ENCODE measurements around the gene PDYN.

PDYN gene

GRCh38 chr20:1934721-1935573, 58.9 kb downstream of the PDYN start:
- TF ChIP-seq CTCF (IDR thresholded peaks at IDR 0.05; ENCODE audit: low read depth, low read length, poor library complexity, severe bottlenecking) (no peak), EZH2phosphoT487 (IDR thresholded peaks at IDR 0.05; ENCODE audit: borderline replicate concordance, low read length) (no peak)
- Histone ChIP-seq H4K20me1 (ENCODE audit: control insufficient read depth, insufficient read depth, low read depth, low read length) (0 out of 2 replicates have a peak, but pooled peaks cover 3% of the 10 kb centered on the region), H3K4me2 (ENCODE audit: low read length) (no peak overlapping the region), H3K27me3 (ENCODE audit: control insufficient read depth, low read length) (peaks cover 2% of the 10 kb centered on the region), H3F3A (ENCODE audit: control insufficient read depth, insufficient read depth) (no peaks in the 10 kb centered on the region), H3K4me3 (ENCODE audit: low read length) (no peak overlapping the region), H3K27ac (ENCODE audit: low read depth, low read length) (no peak overlapping the region), H3K79me2 (ENCODE audit: control insufficient read depth, low read length) (no peaks in the 10 kb centered on the region), H3K9me2 (replicated peaks; ENCODE audit: control insufficient read depth, low read length) (no peaks in the 10 kb centered on the region), H3K36me3 (ENCODE audit: control insufficient read depth, low read length) (no peaks in the 10 kb centered on the region), H3K4me1 (ENCODE audit: control insufficient read depth, low read length) (no peaks in the 10 kb centered on the region), H3K9me3 (ENCODE audit: control insufficient read depth, insufficient read depth, low read length) (no peaks in the 10 kb centered on the region)

GRCh38 chr20:1934156-1934555, 59.7 kb downstream of the PDYN start:
- Histone ChIP-seq H3K4me2 (ENCODE audit: low read length) (no peak overlapping the region), H3K36me3 (ENCODE audit: control insufficient read depth, low read length) (no peaks in the 10 kb centered on the region), H3K9me2 (replicated peaks; ENCODE audit: control insufficient read depth, low read length) (no peaks in the 10 kb centered on the region), H4K20me1 (ENCODE audit: control insufficient read depth, insufficient read depth, low read depth, low read length) (0 out of 2 replicates have a peak, but pooled peaks cover 3% of the 10 kb centered on the region), H3F3A (ENCODE audit: control insufficient read depth, insufficient read depth) (no peaks in the 10 kb centered on the region), H3K9me3 (ENCODE audit: control insufficient read depth, insufficient read depth, low read length) (no peaks in the 10 kb centered on the region), H3K79me2 (ENCODE audit: control insufficient read depth, low read length) (no peaks in the 10 kb centered on the region), H3K27me3 (ENCODE audit: control insufficient read depth, low read length) (peaks cover 2% of the 10 kb centered on the region), H3K4me1 (ENCODE audit: control insufficient read depth, low read length) (no peaks in the 10 kb centered on the region), H3K4me3 (ENCODE audit: low read length) (no peak overlapping the region), H3K27ac (ENCODE audit: low read depth, low read length) (no peak overlapping the region)
- no peak for TF ChIP-seq EZH2phosphoT487 (IDR thresholded peaks at IDR 0.05; ENCODE audit: borderline replicate concordance, low read length)
- no peak for TF ChIP-seq CTCF (IDR thresholded peaks at IDR 0.05; ENCODE audit: low read depth, low read length, poor library complexity, severe bottlenecking)

GRCh38 chr20:1933465-1933870, 60.4 kb downstream of the PDYN start:
- Histone ChIP-seq H3K36me3 (ENCODE audit: control insufficient read depth, low read length) (no peaks in the 10 kb centered on the region), H3K4me2 (ENCODE audit: low read length) (no peak overlapping the region), H3K27ac (ENCODE audit: low read depth, low read length) (no peak overlapping the region), H3K9me2 (replicated peaks; ENCODE audit: control insufficient read depth, low read length) (no peaks in the 10 kb centered on the region), H3K9me3 (ENCODE audit: control insufficient read depth, insufficient read depth, low read length) (no peaks in the 10 kb centered on the region), H4K20me1 (ENCODE audit: control insufficient read depth, insufficient read depth, low read depth, low read length) (0 out of 2 replicates have a peak, but pooled peaks cover 3% of the 10 kb centered on the region), H3F3A (ENCODE audit: control insufficient read depth, insufficient read depth) (no peaks in the 10 kb centered on the region), H3K79me2 (ENCODE audit: control insufficient read depth, low read length) (no peaks in the 10 kb centered on the region), H3K4me3 (ENCODE audit: low read length) (no peak overlapping the region), H3K27me3 (ENCODE audit: control insufficient read depth, low read length) (peaks cover 2% of the 10 kb centered on the region), H3K4me1 (ENCODE audit: control insufficient read depth, low read length) (no peaks in the 10 kb centered on the region)
- no peak for TF ChIP-seq EZH2phosphoT487 (IDR thresholded peaks at IDR 0.05; ENCODE audit: borderline replicate concordance, low read length)
- TF ChIP-seq CTCF (IDR thresholded peaks at IDR 0.05; ENCODE audit: low read depth, low read length, poor library complexity, severe bottlenecking), result no peak
